Mammary epithelial cell (primary cell): ENCODE data around the gene PAPPA2.

ENCODE experiments used
- EZH2 ChIP-seq: IDR thresholded peaks from 2 replicates; pipeline ENCODE4 v1.6.1; 2012; ENCODE audit warnings: low read length, inconsistent platforms, borderline replicate concordance
- TF ChIP-seq, protein P1 (sequence below), 2 donors: IDR thresholded peaks in 1 of 2; conservative IDR thresholded peaks in 1 of 2; 2 replicates each; pipeline ENCODE4 v1.5.1; 2011 to 2012; ENCODE audit warnings: inconsistent platforms in 2 of 2, low read length in 2 of 2, mild to moderate bottlenecking in 2 of 2, control low read depth in 1 of 2, low read depth in 1 of 2; ENCODE audit not compliant: insufficient read depth in 1 of 2; ENCODE audit errors: extremely low read depth in 1 of 2

DNA sequence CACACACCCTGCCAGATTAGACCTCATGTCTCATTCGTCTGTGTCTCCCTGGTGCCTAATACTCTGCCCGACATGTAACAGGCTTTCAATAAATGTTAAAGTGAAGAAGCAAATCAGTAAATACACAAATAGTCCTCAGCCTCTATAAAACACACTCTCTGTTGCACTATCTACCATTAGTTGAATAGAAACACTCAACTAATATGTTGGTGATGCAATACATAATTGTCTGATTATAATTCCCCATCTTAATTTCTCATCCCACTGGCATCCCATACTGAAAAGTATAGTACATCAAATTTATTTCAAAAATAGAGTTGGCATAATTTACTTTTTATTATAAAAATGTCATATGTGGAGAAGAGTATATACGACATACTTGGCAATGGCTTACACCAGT lies 162.4 kb downstream of the PAPPA2 start:
- TF ChIP-seq, protein P1, sequence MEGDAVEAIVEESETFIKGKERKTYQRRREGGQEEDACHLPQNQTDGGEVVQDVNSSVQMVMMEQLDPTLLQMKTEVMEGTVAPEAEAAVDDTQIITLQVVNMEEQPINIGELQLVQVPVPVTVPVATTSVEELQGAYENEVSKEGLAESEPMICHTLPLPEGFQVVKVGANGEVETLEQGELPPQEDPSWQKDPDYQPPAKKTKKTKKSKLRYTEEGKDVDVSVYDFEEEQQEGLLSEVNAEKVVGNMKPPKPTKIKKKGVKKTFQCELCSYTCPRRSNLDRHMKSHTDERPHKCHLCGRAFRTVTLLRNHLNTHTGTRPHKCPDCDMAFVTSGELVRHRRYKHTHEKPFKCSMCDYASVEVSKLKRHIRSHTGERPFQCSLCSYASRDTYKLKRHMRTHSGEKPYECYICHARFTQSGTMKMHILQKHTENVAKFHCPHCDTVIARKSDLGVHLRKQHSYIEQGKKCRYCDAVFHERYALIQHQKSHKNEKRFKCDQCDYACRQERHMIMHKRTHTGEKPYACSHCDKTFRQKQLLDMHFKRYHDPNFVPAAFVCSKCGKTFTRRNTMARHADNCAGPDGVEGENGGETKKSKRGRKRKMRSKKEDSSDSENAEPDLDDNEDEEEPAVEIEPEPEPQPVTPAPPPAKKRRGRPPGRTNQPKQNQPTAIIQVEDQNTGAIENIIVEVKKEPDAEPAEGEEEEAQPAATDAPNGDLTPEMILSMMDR (conservative IDR thresholded peaks at IDR 0.05 in 1 of 2, IDR thresholded peaks at IDR 0.05 in 1 of 2; ENCODE audit: extremely low read depth in 1 of 2, insufficient read depth in 1 of 2, low read depth in 1 of 2, low read length in 2 of 2) = no peak
- TF ChIP-seq EZH2 = no peak
